Measurements from ENCODE around the gene PLET1. TPM values are rescaled to one million over a fixed set of nuclear protein-coding genes. Genes with fewer than 3 reads are reported as not detected.

The PLET1 gene
- total RNA-seq, 1 experiment from 2014 or later: not detected

DNA sequence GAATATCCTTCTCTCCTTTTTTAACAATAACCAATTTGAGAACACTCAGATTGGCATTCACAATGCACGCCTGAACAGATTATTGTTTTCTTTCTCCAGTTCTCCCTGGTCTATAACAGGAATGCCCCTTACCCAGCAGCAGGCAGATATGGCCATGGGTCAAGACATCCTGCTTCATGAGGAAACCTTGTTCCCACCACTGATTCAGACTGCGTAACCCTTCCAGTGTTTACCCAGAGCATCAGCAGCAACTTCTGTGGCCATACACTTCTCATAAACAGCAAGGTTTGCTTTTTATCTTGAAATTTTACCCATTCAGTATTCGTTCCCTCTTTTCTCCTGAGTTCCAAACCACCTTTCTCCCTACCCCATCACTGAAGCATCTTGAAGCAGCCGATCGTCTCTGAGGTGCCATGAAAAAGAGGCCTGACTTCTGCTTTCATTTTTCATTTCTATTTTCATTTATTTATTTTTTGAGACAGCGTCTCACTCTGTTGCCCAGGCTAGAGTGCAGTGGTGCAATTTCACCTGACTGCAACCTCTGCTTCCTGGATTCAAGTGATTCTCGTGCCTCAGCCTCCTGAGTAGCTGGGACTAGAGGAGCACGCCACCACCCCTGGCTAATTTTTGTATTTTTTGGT is 24.8 kb downstream of the PLET1 start:
- H3K4me3 ChIP-seq (replicated peaks in 1 of 2; ENCODE audit: low read depth in 1 of 2, low read length in 2 of 2): no peak overlapping the region
- ATAC-seq (no peak), DNase-seq (ENCODE audit: low read depth, low spot score) (no peak)
- ChIA-PET RAD21 (ENCODE audit: low non-redundant PET in 1 of 2, low total read pairs in 2 of 2, uncharacterized antibody in 2 of 2, unreplicated experiment in 2 of 2) (no interaction called here), POLR2A (no interaction called here), CTCF (no interaction called here)
- H3K9ac ChIP-seq (ENCODE audit: low read length): no peak overlapping the region
- H3K9me3 ChIP-seq (ENCODE audit: control insufficient read depth in 1 of 2, insufficient read depth in 1 of 2, low read depth in 1 of 2, low read length in 2 of 2): no peaks in the 10 kb centered on the region
- H3K79me2 ChIP-seq (ENCODE audit: insufficient read depth, low read length): peaks cover 15% of the 10 kb centered on the region; the same call in 1 of the 2 replicates
- H3K27me3 ChIP-seq (ENCODE audit: insufficient read depth, low read length): no peaks in the 10 kb centered on the region
- H3K4me1 ChIP-seq (ENCODE audit: control insufficient read depth in 1 of 2, insufficient read depth in 2 of 2, low read length in 2 of 2): no peaks in the 10 kb centered on the region
- H3K27ac ChIP-seq (ENCODE audit: low read depth, low read length): no peak overlapping the region
- TF ChIP-seq SRF (IDR thresholded peaks at IDR 0.05; ENCODE audit: low read depth) (no peak), TCF7L2 (IDR thresholded peaks at IDR 0.05; ENCODE audit: borderline replicate concordance, extremely low read depth, insufficient read depth, insufficient read length) (no peak), SP1 (IDR thresholded peaks at IDR 0.05; ENCODE audit: low read depth) (no peak), EZH2 (IDR thresholded peaks at IDR 0.05) (no peak), RAD21 (IDR thresholded peaks at IDR 0.05; ENCODE audit: low read depth) (no peak), FOSL1 (IDR thresholded peaks at IDR 0.05; ENCODE audit: low read depth) (no peak), EZH2phosphoT487 (IDR thresholded peaks at IDR 0.05; ENCODE audit: borderline replicate concordance) (no peak)
- no peak overlapping the region for H3K4me2 ChIP-seq (ENCODE audit: low read length)
- no peaks in the 10 kb centered on the region for H3K9me2 ChIP-seq (ENCODE audit: insufficient read depth)
- BruUV-seq (replicated peaks): no TSS peak
- no peak overlapping the region for H2AFZ ChIP-seq (ENCODE audit: low read depth, low read length, poor library complexity, severe bottlenecking)
- no peaks in the 10 kb centered on the region for H4K20me1 ChIP-seq (ENCODE audit: insufficient read depth)
- intact Hi-C loops (cut with micrococcal nuclease): no loop called here
- H3K36me3 ChIP-seq (ENCODE audit: control insufficient read depth in 1 of 2, insufficient read depth in 2 of 2, low read length in 2 of 2): peaks cover 9 to 22% of the 10 kb centered on the region in 2 experiments; a peak in 3 of 4 replicates

DNA sequence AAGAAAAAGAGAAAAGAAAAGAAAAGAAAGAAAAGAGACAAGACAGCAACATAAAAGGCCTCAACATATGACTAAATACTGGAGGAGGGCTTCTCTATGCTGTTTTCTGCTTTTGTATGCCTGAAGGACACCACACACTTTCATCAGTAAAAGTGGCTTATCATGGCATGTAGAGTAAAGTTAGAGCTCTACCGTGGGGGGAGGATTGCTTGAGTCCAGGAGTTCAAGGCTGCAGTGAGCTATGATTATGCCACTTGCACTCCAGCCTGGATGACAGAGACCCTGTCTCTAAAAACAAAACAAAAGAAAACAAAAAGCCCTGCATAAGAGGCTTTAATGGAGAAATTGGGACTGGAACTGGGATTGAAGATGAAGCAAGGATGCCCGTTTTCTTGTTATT is 28.7 kb downstream of the PLET1 start:
- ATAC-seq: no peak
- no TSS peak for BruUV-seq (replicated peaks)
- H3K4me2 ChIP-seq (ENCODE audit: low read length): no peak overlapping the region
- no peak overlapping the region for H3K27ac ChIP-seq (ENCODE audit: low read depth, low read length)
- H3K9me3 ChIP-seq (ENCODE audit: control insufficient read depth in 1 of 2, insufficient read depth in 1 of 2, low read depth in 1 of 2, low read length in 2 of 2): no peaks in the 10 kb centered on the region
- H3K79me2 ChIP-seq (ENCODE audit: insufficient read depth, low read length): peaks cover 50% of the 10 kb centered on the region
- peaks cover 4 to 8% of the 10 kb centered on the region in 2 experiments for H3K4me1 ChIP-seq (ENCODE audit: control insufficient read depth in 1 of 2, insufficient read depth in 2 of 2, low read length in 2 of 2)
- H3K9ac ChIP-seq (ENCODE audit: low read length): no peak overlapping the region
- intact Hi-C loops (cut with micrococcal nuclease): no loop called here
- no peaks in the 10 kb centered on the region for H3K9me2 ChIP-seq (ENCODE audit: insufficient read depth)
- RAD21 ChIA-PET (ENCODE audit: low non-redundant PET in 1 of 2, low total read pairs in 2 of 2, uncharacterized antibody in 2 of 2, unreplicated experiment in 2 of 2): no interaction called here
- CTCF ChIA-PET: no interaction called here
- H2AFZ ChIP-seq (ENCODE audit: low read depth, low read length, poor library complexity, severe bottlenecking): no peak overlapping the region
- H4K20me1 ChIP-seq (ENCODE audit: insufficient read depth): no peaks in the 10 kb centered on the region
- no peaks in the 10 kb centered on the region for H3K27me3 ChIP-seq (ENCODE audit: insufficient read depth, low read length)
- H3K4me3 ChIP-seq (replicated peaks in 1 of 2; ENCODE audit: low read depth in 1 of 2, low read length in 2 of 2): no peak overlapping the region
- POLR2A ChIA-PET: interaction anchor here (0.7 to 0.8 kb wide), 2 partner anchors 9 to 201 kb away, joined by 3 to 4 read pairs; no protein-coding TSS in a partner anchor
- DNase-seq (ENCODE audit: low read depth, low spot score): no peak
- H3K36me3 ChIP-seq (ENCODE audit: control insufficient read depth in 1 of 2, insufficient read depth in 2 of 2, low read length in 2 of 2): peaks cover 2 to 19% of the 10 kb centered on the region in 2 experiments; a peak in 2 of 4 replicates
- no peak for TF ChIP-seq SRF (IDR thresholded peaks at IDR 0.05; ENCODE audit: low read depth)
- TF ChIP-seq SP1 (IDR thresholded peaks at IDR 0.05; ENCODE audit: low read depth): no peak
- TF ChIP-seq, protein P1, sequence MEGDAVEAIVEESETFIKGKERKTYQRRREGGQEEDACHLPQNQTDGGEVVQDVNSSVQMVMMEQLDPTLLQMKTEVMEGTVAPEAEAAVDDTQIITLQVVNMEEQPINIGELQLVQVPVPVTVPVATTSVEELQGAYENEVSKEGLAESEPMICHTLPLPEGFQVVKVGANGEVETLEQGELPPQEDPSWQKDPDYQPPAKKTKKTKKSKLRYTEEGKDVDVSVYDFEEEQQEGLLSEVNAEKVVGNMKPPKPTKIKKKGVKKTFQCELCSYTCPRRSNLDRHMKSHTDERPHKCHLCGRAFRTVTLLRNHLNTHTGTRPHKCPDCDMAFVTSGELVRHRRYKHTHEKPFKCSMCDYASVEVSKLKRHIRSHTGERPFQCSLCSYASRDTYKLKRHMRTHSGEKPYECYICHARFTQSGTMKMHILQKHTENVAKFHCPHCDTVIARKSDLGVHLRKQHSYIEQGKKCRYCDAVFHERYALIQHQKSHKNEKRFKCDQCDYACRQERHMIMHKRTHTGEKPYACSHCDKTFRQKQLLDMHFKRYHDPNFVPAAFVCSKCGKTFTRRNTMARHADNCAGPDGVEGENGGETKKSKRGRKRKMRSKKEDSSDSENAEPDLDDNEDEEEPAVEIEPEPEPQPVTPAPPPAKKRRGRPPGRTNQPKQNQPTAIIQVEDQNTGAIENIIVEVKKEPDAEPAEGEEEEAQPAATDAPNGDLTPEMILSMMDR (IDR thresholded peaks at IDR 0.05 in 2 of 3, conservative IDR thresholded peaks at IDR 0.05 in 1 of 3; ENCODE audit: borderline replicate concordance in 1 of 3, insufficient read depth in 1 of 3, low read depth in 2 of 3, low read length in 2 of 3): no peak
- no peak for TF ChIP-seq POLR2AphosphoS5 (IDR thresholded peaks at IDR 0.05; ENCODE audit: low read depth, low read length)
- TF ChIP-seq JUND (IDR thresholded peaks at IDR 0.05): no peak
- TF ChIP-seq, protein P2, sequence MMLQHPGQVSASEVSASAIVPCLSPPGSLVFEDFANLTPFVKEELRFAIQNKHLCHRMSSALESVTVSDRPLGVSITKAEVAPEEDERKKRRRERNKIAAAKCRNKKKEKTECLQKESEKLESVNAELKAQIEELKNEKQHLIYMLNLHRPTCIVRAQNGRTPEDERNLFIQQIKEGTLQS (IDR thresholded peaks at IDR 0.05): no peak
- TF ChIP-seq EZH2phosphoT487 (IDR thresholded peaks at IDR 0.05; ENCODE audit: borderline replicate concordance): no peak
- TF ChIP-seq TCF7L2 (IDR thresholded peaks at IDR 0.05; ENCODE audit: borderline replicate concordance, extremely low read depth, insufficient read depth, insufficient read length): no peak
- no peak for TF ChIP-seq ELF1 (IDR thresholded peaks at IDR 0.05; ENCODE audit: borderline replicate concordance, low read depth)
- no peak for TF ChIP-seq FOSL1 (IDR thresholded peaks at IDR 0.05; ENCODE audit: low read depth)
- TF ChIP-seq, protein P3, sequence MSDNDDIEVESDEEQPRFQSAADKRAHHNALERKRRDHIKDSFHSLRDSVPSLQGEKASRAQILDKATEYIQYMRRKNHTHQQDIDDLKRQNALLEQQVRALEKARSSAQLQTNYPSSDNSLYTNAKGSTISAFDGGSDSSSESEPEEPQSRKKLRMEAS (IDR thresholded peaks at IDR 0.05): no peak
- no peak for TF ChIP-seq RAD21 (IDR thresholded peaks at IDR 0.05; ENCODE audit: low read depth)

Data from HCT116 (cell line).